Spinal cord (tissue), 10 donors: ENCODE results near the gene DSC2. TPM values are rescaled to one million over a fixed set of nuclear protein-coding genes. Genes with fewer than 3 reads are reported as not detected.
"Not testable (repeated sequence)": the region's sequence is repeated elsewhere in the genome, so short reads cannot be mapped to it uniquely, and the experiment has no call there.

ENCODE experiments used
- DNase-seq, 6 donors: peaks; one replicate each; pipeline versions ENCODE4 v3.0.0 to v3.0.0-alpha.2; 2013 to 2015; ENCODE audit warnings: low spot score in 6 of 6, low read depth in 4 of 6
- H3K27ac ChIP-seq: one replicate; pipeline ENCODE4 v1.5.1; 2013; ENCODE audit warnings: low read depth, low read length, control low read depth
- H3K27me3 ChIP-seq: one replicate; pipeline ENCODE4 v1.6.1; 2013; ENCODE audit warnings: low read length; ENCODE audit not compliant: control insufficient read depth, insufficient read depth
- H3K36me3 ChIP-seq: one replicate; pipeline ENCODE4 v1.6.1; 2013; ENCODE audit warnings: low read length; ENCODE audit not compliant: control insufficient read depth, insufficient read depth
- H3K4me1 ChIP-seq: one replicate; pipeline ENCODE4 v1.6.1; 2013; ENCODE audit warnings: low read length; ENCODE audit not compliant: control insufficient read depth, insufficient read depth
- H3K4me3 ChIP-seq: one replicate; pipeline ENCODE4 v1.5.1; 2013; ENCODE audit warnings: low read depth, low read length, control low read depth
- H3K9me3 ChIP-seq: one replicate; pipeline ENCODE4 v1.6.1; 2013; ENCODE audit warnings: low read length; ENCODE audit not compliant: control insufficient read depth, insufficient read depth
- WGBS: methylation state at CpG from one replicate; pipeline ENCODE4 v1.1.5; 2013; ENCODE audit warnings: missing lambda C conversion rate; ENCODE audit not compliant: insufficient coverage; 5-methylcytosine and 5-hydroxymethylcytosine counted together
- polyA plus RNA-seq, 2 donors: library from polyadenylated mRNA; unstranded; fragments of 120-200 nt; gene quantifications; one replicate each; pipeline ENCODE4 v1.2.1, GENCODE V29; 2013; ENCODE audit not compliant: insufficient read length in 2 of 2
- total RNA-seq, 2 donors: library from RNA; depleted of rRNA in 1 of 2; stranded (reverse); fragments of 120-200 nt in 1 of 2; fragments of >200 nt in 1 of 2; gene quantifications; one replicate each; pipeline versions ENCODE4 v1.2.3 to v1.2.4, GENCODE V29; 2013 to 2014
- donor health status: healthy.

Gene DSC2
- total and polyA plus RNA-seq, 4 donors, result 2.0 to 24.8 (median 6.2) TPM

DNA sequence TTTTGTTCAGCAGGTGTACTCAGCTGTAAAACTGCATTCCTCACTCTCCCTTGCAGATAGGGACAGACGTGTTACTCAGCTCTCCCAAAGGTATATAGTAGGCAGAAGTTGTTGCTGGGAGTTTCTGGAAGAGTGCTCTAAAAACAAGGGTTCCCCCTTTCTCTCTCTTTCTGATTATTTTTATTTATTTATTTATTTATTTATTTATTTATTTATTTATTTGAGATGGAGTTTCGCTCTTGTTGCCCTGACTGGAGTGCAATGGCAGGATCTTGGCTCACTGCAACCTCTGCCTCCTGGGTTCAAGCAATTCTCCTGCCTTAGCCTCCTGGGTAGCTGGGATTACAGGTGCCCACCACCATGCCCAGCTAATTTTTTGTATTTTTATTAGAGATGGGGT, 20.9 kb upstream of the DSC2 start:
- H3K9me3 ChIP-seq, H3K36me3 ChIP-seq, H3K27ac ChIP-seq, H3K27me3 ChIP-seq, DNase-seq, H3K4me1 ChIP-seq, H3K4me3 ChIP-seq: not testable (repeated sequence)
- no CpG with 5 or more reads among the region's 2 CpGs for WGBS

DNA sequence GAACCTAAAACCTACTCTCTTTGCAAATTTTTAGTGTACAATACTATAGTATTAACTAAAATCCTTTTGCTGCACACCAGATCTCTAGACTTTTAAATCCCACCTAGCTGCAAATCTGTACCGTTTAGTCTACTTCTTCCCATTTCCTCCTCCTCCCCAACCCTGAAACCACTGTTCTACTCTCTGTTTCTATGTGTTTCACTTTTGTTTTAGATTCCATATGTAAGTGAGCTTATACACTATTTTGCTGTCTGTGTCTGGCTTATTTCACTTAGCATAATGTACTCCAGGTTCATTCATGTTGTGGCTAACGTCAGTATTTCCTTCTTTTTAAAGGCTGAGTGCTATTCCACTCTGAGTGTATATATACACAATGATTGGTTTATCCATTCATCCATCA, 18.4 kb upstream of the DSC2 start:
- H3K36me3 ChIP-seq, result no peaks in the 10 kb centered on the region
- no peaks in the 10 kb centered on the region for H3K4me1 ChIP-seq
- H3K9me3 ChIP-seq, result no peaks in the 10 kb centered on the region
- H3K27ac ChIP-seq, result no peak overlapping the region
- no CpG with 5 or more reads among the region's 2 CpGs for WGBS
- no peaks in the 10 kb centered on the region for H3K27me3 ChIP-seq
- DNase-seq, result no peak
- no peak overlapping the region for H3K4me3 ChIP-seq

DNA sequence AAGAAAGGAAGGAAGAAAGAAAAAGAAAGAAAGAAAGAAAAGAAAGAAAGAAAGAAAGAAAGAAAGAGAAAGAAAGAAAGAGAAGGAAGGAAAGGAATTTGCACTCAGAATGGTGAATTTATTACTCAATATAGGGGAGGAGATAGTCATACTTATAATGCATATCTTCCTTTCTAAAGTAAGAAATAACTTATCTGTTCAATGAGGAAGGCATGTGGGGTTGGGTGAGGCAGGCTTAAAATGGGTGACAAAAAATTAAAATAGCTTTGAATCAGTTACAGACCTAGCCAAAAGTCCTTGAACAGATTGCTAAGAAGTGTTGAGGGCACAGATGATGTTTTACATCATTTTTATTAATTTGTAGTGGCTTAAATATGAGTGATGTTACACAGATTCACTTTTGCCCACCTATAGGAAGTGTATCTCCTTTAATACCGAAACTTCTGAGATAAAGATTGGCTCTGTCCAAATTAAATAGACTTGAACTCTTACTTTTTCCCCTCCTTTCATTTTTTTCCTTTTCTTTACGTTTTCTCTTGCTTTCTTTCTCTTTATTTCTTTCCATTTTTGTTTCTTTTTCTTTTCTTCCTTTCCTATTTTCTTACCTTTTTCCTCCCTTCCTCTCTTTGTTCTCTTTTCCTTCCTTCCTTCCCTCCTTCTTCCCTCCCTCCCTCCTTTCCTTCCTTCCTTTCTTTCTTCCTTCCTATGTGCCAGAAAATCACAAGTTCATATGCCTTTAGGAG, 14.8 kb upstream of the DSC2 start:
- H3K4me1 ChIP-seq, result no peaks in the 10 kb centered on the region
- WGBS, result 95% methylated on average over 2 of the region's 2 CpGs
- H3K4me3 ChIP-seq, result no peak overlapping the region
- DNase-seq, result no peak
- H3K9me3 ChIP-seq, result no peaks in the 10 kb centered on the region
- no peak overlapping the region for H3K27ac ChIP-seq
- H3K36me3 ChIP-seq, result no peaks in the 10 kb centered on the region
- no peaks in the 10 kb centered on the region for H3K27me3 ChIP-seq

DNA sequence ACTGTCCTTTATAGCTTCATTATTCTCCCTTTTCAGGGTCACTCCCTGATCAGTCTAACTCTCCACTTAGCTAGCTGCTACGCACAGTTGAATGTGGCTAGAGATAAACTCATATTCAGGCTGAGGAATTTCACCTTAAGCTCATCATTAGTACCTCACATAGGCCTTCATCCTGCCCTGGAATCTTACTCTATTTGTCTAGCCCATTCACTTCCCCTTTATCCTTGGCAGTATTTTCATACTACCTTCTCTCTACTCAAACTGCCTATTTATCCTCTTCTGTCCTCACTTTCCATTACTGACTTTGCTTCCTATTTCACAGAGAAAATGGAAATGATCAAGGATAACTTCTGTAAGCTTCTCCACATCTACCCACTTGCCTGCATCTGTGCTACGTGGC, 10.6 kb upstream of the DSC2 start:
- Histone ChIP-seq H3K4me1 (no peaks in the 10 kb centered on the region), H3K27me3 (no peaks in the 10 kb centered on the region), H3K36me3 (no peaks in the 10 kb centered on the region), H3K27ac (no peak overlapping the region), H3K4me3 (no peak overlapping the region), H3K9me3 (no peaks in the 10 kb centered on the region)
- 100% methylated on average over 1 of the region's 2 CpGs for WGBS
- DNase-seq, result no peak

DNA sequence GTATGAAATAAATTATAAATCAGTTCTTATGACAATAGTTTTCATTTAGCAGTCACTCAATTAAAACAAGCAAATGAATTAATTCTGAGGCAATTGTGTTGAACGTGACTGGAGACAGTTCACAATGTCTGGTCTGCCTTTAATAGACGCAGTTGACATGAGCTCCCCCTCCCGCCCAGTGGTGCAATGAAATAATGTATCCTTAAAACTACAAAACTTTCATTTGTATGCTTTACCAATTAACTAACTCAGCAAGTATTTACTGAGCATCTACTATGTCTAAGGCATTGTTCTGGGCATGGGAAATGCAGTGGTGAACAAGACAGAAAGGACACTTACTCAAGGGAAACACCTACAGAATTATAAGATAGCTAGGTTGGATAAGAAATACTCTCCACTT, 3.5 kb upstream of the DSC2 start:
- Histone ChIP-seq H3K4me1 (peaks cover 8% of the 10 kb centered on the region), H3K36me3 (no peaks in the 10 kb centered on the region), H3K9me3 (no peaks in the 10 kb centered on the region), H3K27me3 (peaks cover 5% of the 10 kb centered on the region), H3K4me3 (no peak overlapping the region), H3K27ac (no peak overlapping the region)
- 89% methylated on average over 3 of the region's 3 CpGs for WGBS
- DNase-seq, result no peak

DNA sequence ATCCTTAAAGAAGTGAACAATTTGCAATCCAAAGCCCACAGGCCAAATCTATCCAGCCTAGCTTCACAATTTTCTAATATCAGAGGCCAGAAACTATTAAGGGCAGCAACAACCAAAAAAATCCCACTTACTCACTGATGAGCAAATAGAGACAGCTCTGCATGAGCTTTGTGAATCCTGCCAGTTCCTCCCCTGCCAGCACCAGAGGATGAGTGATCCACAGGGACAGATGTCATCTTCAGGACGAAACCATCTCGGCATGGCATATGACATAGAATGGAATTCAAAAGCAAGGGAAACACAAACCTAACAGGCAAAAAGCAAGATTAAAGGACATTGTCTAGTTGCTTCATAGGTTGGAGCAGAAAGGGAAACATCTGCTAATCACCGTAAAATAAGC, 2.2 kb upstream of the DSC2 start:
- Histone ChIP-seq H3K27ac (no peak overlapping the region), H3K27me3 (peaks cover 14% of the 10 kb centered on the region), H3K4me3 (no peak overlapping the region), H3K4me1 (peaks cover 11% of the 10 kb centered on the region), H3K9me3 (no peaks in the 10 kb centered on the region), H3K36me3 (no peaks in the 10 kb centered on the region)
- WGBS, result no CpG with 5 or more reads among the region's 3 CpGs
- peak in 1 of 6 donors; percentile 5 for DNase-seq

DNA sequence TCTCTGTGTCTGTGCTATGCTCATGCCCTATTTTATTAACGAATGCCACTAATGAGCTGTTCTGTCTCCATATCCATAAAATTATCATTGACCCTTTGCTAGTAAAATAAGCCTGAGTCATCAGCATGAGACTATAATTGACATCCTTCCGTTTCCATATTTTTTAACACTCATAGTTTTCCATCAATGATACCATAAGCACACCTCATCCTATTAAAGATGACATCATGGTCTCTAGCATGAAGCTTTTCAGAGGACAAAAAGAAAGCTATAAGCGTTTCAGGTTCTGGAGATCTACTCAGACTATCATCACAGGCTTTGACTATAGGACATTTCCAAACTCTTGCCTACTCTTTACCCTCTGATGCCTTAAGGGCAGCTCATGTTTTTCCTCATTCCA, 1.2 kb upstream of the DSC2 start:
- Histone ChIP-seq H3K4me1 (peaks cover 11% of the 10 kb centered on the region), H3K27me3 (peaks cover 14% of the 10 kb centered on the region), H3K36me3 (no peaks in the 10 kb centered on the region), H3K9me3 (no peaks in the 10 kb centered on the region), H3K4me3 (no peak overlapping the region), H3K27ac (no peak overlapping the region)
- 87% methylated on average over 3 of the region's 3 CpGs for WGBS
- DNase-seq, result no peak

DNA sequence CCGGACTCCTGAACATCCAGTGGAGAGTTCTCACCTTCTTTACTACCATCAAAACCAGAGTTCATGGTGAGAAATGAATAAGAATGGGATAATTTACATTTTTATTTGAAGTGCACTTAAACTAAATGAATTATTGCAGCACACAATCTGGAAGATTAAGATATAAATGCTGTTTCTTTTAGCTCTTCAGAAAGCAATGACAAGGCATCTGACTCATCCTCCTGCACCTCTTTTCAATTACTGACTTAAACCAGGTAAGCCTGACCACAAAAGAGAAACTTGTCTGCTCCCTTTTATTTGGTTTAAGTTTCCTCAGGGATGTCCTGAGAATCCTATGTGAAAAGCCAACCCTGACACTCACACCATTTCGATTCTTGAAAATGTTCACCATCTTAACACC, 720 bp upstream of the DSC2 start:
- Histone ChIP-seq H3K4me1 (peaks cover 11% of the 10 kb centered on the region), H3K27me3 (peaks cover 14% of the 10 kb centered on the region), H3K4me3 (no peak overlapping the region), H3K9me3 (no peaks in the 10 kb centered on the region), H3K36me3 (no peaks in the 10 kb centered on the region), H3K27ac (no peak overlapping the region)
- no CpG with 5 or more reads among the region's 2 CpGs for WGBS
- no peak for DNase-seq

DNA sequence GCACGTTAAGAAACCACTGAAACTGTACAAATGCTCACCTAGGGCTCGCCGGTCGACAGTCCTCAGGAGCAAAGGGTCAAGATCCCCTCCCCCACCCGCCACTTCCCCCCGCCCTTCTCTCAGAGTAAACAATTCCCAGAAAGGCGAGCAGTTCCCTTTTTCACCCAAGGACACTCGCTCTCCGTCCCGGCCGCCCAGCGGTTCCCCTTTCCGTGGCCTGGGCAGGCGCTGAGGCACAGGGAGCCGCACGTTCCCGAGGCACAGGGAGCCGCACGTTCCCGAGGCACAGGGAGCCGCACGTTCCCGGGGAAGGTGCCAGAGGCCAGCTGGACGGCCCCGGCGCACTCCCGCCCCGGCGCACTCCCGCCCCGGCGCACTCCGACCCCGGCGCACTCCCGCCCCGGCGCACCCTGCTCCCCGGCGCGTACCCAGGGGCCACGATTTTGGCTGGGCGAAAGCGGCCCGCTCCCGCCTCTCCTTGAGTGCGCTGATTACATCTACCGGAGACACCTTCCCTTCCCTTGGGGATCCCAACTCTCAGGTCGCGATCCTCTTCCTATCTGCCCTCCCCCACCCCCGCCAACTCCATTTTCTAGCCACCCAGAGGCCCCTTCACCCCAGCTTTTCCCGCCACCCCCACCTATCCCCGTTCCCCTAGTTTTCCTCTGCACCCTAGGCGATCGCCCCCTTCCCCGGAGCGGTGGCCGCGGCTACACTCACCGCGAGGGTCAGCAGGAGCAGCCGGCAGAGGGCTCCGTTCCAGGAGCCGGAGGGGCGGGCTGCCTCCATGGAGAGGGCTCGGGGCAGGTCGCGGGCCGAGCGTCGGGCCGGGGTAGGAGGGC, 817 bp downstream of the DSC2 start:
- no peaks in the 10 kb centered on the region for H3K9me3 ChIP-seq
- DNase-seq, result peak in 2 of 6 donors; percentile 57 to 72
- WGBS, result under 1% methylated on average over 70 of the region's 72 CpGs

More for the DNA sequence above, 817 bp downstream of the DSC2 start:
- H3K27me3 ChIP-seq, result peaks cover 14% of the 10 kb centered on the region
- no peak overlapping the region for H3K27ac ChIP-seq
- peaks cover 11% of the 10 kb centered on the region for H3K4me1 ChIP-seq
- no peaks in the 10 kb centered on the region for H3K36me3 ChIP-seq
- H3K4me3 ChIP-seq, result peak overlapping the region; percentile 45
